Mammary epithelial cell (primary cell): ENCODE results near the gene RIC8B.

Source experiments
- CTCF ChIP-seq, 2 donors: IDR thresholded peaks in 1 of 2; conservative IDR thresholded peaks in 1 of 2; 2 replicates each; pipeline ENCODE4 v1.5.1; 2011 to 2012; ENCODE audit warnings: inconsistent platforms in 2 of 2, low read length in 2 of 2, mild to moderate bottlenecking in 2 of 2, control low read depth in 1 of 2, low read depth in 1 of 2; ENCODE audit not compliant: insufficient read depth in 1 of 2; ENCODE audit errors: extremely low read depth in 1 of 2
- EZH2 ChIP-seq: IDR thresholded peaks from 2 replicates; pipeline ENCODE4 v1.6.1; 2012; ENCODE audit warnings: low read length, inconsistent platforms, borderline replicate concordance

- TF ChIP-seq CTCF (conservative IDR thresholded peaks at IDR 0.05 in 1 of 2, IDR thresholded peaks at IDR 0.05 in 1 of 2; ENCODE audit: extremely low read depth in 1 of 2, insufficient read depth in 1 of 2, low read depth in 1 of 2, low read length in 2 of 2) = no peak
- TF ChIP-seq EZH2 = no peak
Observed at GRCh38 chr12:106767206-106767605, 7.3 kb upstream of the RIC8B start.
